ENCODE results near the gene PAF1. TPM values are rescaled to one million over a fixed set of nuclear protein-coding genes. Genes with fewer than 3 reads are reported as not detected.

PAF1 gene
- total and polyA plus RNA-seq, 2 of the 13 experiments (the other 11 are each of a cell fraction or from before 2014, with no cell fraction given): 30.2 to 31.1 TPM

- TF ChIP-seq TRIM24 (CRISPR knock-in tag; IDR thresholded peaks at IDR 0.05) (no peak), RARA (CRISPR knock-in tag; IDR thresholded peaks at IDR 0.05) (peak; percentile 25; the same call in 1 of the 2 replicates), ZNF333 (CRISPR knock-in tag; IDR thresholded peaks at IDR 0.05; ENCODE audit: borderline replicate concordance) (no peak), TFE3 (CRISPR knock-in tag; IDR thresholded peaks at IDR 0.05) (no peak), ARID3A (IDR thresholded peaks at IDR 0.05; ENCODE audit: low read depth, low read length) (no peak), ZNF709 (CRISPR knock-in tag; IDR thresholded peaks at IDR 0.05) (no peak), ZMAT5 (CRISPR knock-in tag; IDR thresholded peaks at IDR 0.05; ENCODE audit: borderline replicate concordance, low read depth) (no peak), ZSCAN20 (CRISPR knock-in tag; IDR thresholded peaks at IDR 0.05; ENCODE audit: borderline replicate concordance) (no peak), SIX4 (CRISPR knock-in tag; IDR thresholded peaks at IDR 0.05) (no peak), TRAFD1 (CRISPR knock-in tag; IDR thresholded peaks at IDR 0.05; ENCODE audit: borderline replicate concordance) (no peak), GFI1 (CRISPR knock-in tag; IDR thresholded peaks at IDR 0.05; ENCODE audit: borderline replicate concordance) (no peak; the same call in 1 of the 2 replicates), SRSF9 (IDR thresholded peaks at IDR 0.05; ENCODE audit: borderline replicate concordance, insufficient read depth, low read depth, low read length, poor library complexity, severe bottlenecking) (no peak), BRCA1 (CRISPR knock-in tag; IDR thresholded peaks at IDR 0.05) (no peak), DR1 (CRISPR knock-in tag; IDR thresholded peaks at IDR 0.05) (no peak), ZNF737 (CRISPR knock-in tag; IDR thresholded peaks at IDR 0.05; ENCODE audit: borderline replicate concordance) (no peak), JUN (CRISPR knock-in tag; IDR thresholded peaks at IDR 0.05) (0 out of 2 replicates have a peak, but pooled peaks have one; percentile 24)
- TF ChIP-seq, protein P1, sequence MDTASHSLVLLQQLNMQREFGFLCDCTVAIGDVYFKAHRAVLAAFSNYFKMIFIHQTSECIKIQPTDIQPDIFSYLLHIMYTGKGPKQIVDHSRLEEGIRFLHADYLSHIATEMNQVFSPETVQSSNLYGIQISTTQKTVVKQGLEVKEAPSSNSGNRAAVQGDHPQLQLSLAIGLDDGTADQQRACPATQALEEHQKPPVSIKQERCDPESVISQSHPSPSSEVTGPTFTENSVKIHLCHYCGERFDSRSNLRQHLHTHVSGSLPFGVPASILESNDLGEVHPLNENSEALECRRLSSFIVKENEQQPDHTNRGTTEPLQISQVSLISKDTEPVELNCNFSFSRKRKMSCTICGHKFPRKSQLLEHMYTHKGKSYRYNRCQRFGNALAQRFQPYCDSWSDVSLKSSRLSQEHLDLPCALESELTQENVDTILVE (CRISPR knock-in tag; IDR thresholded peaks at IDR 0.05): peak; percentile 19; the same call in 1 of the 2 replicates
- TF ChIP-seq, protein P2, sequence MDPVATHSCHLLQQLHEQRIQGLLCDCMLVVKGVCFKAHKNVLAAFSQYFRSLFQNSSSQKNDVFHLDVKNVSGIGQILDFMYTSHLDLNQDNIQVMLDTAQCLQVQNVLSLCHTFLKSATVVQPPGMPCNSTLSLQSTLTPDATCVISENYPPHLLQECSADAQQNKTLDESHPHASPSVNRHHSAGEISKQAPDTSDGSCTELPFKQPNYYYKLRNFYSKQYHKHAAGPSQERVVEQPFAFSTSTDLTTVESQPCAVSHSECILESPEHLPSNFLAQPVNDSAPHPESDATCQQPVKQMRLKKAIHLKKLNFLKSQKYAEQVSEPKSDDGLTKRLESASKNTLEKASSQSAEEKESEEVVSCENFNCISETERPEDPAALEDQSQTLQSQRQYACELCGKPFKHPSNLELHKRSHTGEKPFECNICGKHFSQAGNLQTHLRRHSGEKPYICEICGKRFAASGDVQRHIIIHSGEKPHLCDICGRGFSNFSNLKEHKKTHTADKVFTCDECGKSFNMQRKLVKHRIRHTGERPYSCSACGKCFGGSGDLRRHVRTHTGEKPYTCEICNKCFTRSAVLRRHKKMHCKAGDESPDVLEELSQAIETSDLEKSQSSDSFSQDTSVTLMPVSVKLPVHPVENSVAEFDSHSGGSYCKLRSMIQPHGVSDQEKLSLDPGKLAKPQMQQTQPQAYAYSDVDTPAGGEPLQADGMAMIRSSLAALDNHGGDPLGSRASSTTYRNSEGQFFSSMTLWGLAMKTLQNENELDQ (CRISPR knock-in tag; IDR thresholded peaks at IDR 0.05; ENCODE audit: borderline replicate concordance): no peak
- TF ChIP-seq, protein P3, sequence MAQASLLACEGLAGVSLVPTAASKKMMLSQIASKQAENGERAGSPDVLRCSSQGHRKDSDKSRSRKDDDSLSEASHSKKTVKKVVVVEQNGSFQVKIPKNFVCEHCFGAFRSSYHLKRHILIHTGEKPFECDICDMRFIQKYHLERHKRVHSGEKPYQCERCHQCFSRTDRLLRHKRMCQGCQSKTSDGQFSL (CRISPR knock-in tag; IDR thresholded peaks at IDR 0.05): no peak
These were observed 19.3 kb upstream of the PAF1 start (continued) for GRCh38 chr19:39410017-39410830.

Measured in HepG2 (cell line).